GM18520 (cell line): Measurements from ENCODE around the gene REEP1.
"Not testable (repeated sequence)": the region's sequence is repeated elsewhere in the genome, so short reads cannot be mapped to it uniquely, and the experiment has no call there.

Source experiments
- ATAC-seq: cut with Tn5 transposase; IDR thresholded peaks from one replicate; pipeline ENCODE4 v1.9.1; 2021; ENCODE audit not compliant: unreplicated experiment

The REEP1 gene

GRCh38 chr2:86347401-86347800 lies 10.0 kb upstream of the REEP1 start:
- no peak for ATAC-seq

GRCh38 chr2:86345783-86346370 lies 8.5 kb upstream of the REEP1 start:
- ATAC-seq, result not testable (repeated sequence)

- ATAC-seq, result no peak
Measured at GRCh38 chr2:86344404-86344803, 7.0 kb upstream of the REEP1 start.

DNA sequence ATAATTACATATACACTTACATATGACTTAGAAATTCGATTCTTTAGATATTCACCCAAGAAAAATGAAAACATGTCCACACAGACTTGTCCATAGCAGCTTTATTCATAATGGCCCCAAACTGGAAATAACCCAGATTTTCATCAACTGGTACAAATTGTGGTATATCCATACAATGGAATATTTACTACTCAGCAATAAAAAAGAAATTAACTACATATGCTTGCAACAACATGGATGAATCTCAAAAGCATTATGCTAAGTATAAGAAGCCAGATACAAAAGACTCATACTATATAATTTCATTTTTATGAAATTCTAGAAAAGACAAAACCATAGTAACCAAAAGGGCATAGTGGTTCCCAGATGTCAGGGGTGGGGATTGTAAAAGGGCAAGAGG lies 5.1 kb upstream of the REEP1 start:
- no peak for ATAC-seq

DNA sequence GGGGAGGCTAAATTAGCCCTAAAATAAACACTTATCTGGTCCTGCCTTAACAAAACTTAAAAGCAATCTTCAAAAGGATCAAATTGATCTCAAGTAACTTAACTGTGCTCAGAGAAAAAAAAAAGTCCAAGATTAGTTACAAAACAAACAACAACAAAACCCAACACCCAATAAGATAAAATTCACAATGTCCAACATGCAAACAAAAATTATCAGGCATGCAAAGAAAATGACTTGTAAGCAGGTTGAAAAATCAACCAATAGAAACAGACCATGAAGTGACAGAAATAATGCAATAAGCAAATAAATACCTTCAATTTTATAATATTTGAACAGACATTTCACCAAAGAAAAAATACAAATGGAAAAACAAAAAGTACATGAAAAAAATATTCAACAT lies 4.0 kb upstream of the REEP1 start:
- ATAC-seq, result no peak

- ATAC-seq, result no peak
Measured at GRCh38 chr2:86338778-86339295, 1.4 kb upstream of the REEP1 start.

- no peak for ATAC-seq
Measured at GRCh38 chr2:86336675-86337243, 667 bp downstream of the REEP1 start.

DNA sequence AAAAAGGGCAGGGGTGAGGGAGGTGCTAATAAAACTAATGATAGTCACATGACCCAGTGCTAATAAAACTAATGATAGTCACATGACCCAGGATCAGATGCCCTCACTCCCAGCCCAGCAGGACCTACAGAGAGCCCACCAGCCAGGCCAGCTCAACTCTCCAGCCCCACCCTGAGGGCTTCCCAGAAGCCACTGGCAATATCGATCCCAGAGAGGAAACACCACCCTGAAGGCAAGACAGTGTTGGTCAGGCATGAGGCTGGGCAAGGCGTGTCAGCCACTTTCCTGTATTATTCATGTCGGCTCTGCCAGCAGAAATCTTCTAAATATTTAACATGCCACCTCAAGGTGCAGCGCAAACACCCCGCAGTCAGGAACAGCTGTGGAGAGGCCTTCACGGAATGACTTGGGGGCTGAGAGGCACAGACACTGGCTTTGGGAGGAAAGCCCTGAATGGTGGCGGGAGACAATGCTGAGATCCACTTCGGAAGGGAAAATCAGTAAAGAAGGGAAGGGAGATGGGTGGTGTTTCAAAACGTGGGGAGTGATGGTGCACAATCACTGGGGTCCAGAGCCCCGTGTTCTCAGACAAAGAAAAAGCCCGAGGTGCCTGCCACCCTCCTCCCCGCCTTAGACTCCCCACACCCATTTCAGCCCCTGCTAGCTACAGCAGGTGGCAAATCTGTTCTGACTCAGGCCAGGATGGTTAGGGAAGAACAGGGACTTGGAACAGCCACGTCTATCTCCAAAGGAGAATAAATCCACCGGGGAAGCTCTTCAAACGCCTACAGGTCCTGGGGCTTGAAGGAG lies 1.4 kb downstream of the REEP1 start:
- no peak for ATAC-seq

DNA sequence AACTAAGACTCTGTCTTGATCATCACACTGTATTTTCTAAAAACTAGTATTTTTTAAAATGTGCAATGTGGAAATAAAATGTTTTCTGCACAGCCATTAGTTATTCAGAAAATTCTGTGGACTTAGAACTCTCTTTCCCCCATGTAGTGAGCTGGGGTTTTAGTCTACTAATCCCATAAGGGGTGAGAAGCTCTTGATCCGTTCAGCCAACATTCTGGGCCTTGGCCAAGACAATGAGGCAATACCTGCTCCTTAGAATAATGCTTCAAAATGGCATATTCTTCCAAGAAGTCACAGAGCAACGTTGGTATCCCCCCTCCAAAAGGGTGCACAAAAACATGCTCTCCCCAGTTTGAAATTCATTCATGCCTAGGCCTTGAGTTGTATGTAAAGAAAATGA lies 4.0 kb downstream of the REEP1 start:
- no peak for ATAC-seq

- no peak for ATAC-seq
Measured at GRCh38 chr2:86332654-86333053, 4.8 kb downstream of the REEP1 start.

DNA sequence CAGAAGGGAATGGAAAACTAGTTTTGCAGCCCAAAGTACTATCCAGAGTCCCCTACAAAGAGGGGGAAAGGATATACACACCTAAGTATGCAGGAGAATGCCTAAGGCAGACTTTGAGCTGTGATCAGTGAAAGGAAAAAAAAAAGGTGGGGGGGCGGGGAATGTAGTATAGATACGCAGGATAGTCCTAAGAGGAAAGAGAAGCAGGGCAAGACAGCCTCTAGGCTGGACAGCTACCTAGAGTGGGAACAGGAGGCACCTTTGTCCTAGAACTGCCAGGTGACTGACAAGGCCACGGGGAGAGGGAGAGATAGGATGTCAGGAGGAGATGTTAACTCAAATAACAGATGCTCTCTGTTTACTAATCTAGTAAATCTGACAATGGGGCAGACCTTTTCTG lies 6.0 kb downstream of the REEP1 start:
- no peak for ATAC-seq

DNA sequence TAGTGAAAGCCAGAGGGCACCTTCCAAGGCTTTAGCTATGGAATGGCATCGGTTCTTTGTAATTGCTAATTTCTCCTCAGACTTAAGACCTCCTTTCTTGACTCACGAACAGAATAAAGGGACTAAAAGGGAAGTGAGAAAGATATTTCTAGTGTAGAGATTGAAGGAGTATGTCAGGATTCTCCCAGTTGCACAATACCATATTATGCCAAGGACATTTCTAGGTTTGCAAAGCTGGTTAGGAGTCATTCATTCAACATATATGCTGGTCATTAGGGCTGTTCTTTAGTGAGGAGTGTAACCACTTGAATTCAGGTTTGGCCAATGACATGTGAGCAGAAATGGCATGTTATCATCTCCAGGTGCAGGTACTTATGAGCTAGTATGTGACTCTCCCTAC lies 7.4 kb downstream of the REEP1 start:
- no peak for ATAC-seq

DNA sequence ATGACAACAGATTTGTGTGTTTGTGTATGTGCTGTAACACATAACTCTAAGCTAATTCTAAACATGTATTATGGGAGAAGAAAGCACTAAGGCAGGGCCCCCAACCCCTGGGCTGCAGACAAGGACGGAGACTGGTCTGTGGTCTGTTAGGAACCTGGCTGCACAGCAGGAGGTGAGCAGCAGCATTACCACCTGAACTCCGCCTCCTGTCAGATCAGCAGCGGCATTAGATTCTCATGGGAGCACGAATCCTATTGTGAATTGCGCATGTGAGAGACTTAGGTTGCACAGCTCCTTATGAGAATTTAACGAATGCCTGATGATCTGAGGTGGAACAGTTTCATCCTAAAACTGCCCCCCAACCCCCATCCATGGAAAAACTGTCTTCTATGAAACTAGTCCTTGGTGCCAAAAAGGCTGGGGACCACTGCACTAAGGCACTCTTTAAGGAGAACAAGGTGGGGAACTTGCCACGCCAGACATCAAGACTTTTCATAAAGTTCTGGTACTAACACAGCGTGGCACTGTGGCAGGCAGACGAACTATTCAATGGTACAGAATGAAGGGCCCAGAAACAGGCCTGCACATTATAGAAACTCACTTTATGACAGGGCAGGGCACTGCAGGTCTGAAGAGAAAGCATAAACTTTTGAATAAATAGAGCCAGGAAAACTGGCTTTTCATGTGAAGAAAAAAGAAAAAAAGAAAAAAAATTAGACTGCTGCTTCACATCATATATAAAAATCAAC lies 14.0 kb downstream of the REEP1 start:
- no peak for ATAC-seq

DNA sequence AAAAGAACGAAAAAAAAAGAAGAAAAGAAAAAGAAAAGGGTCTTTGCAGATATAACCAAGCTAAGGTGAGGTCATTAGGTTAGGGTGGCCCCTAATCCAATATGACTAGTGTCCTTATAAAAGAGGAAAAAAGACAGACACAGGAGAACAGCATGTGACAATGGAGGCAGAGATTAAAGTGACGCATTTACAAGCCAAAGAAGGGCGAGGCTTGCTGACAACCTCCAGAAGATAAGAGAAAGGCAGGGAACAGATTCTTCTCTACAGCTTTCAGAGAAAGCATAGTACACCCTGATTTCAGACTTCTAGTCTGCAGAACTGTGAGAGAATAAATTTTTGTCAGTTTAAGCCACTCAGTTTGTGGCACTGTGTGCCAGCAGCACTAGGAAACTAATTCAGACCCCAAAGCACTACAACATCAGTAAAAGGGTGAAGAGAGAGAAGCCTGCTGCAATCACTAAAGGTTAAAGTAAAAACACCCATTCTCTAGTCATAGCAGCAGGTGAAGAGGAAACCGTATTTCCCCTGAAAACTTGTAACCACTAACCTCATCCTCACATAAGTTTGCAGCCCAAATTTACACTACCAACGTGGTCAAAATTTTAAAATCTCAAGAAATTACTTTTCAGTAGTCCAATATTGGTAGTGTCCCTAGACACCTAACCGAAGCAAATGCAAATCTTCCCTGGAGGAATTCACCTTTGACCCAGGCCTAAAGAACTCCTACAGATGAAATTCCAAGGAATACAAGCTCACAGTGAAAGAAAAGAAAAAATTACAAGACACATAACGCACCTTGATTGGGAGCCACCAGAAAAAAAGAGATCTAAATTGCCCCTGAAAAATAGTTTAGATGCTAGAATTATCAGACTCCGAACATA lies 17.5 kb downstream of the REEP1 start:
- ATAC-seq, result no peak

DNA sequence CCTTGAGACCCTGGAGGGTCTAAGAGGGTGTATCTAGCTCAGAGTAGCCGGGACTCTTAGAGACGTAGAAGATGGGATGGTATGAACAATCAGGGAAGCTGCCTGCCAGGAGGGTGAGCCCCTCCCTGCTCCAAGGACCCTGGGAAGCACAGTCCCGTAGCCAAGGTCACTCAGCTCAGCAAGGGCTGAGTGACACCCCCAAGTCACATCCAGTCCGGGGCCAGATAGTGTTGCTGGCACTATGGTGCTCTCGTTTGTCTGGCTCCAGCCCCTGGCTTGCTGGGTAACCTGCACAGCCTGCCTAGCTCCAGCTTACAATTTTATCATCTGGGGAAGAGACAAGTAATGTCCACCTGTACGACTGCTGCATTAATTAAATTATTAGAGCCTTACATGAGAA lies 22.3 kb downstream of the REEP1 start:
- no peak for ATAC-seq

DNA sequence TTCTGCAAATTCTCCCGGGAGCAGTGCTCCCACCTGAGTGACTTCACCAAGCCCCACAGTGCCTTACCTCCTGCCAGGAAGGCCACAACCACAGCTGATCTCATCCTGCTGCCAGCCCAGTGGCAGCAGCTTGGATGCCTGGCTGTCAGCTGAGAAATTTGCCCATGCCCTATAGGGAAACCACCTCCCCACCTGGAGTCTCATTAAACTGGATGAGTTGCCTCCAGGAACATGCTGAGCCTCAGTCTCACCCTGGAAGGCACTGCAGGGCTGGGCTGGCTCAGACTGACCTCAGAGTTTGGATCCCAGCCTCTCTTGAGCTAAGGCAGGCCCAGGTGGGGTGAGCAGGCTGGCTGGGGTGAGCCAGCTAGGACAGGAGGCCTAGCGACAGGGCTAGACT lies 23.3 kb downstream of the REEP1 start:
- no peak for ATAC-seq

- no peak for ATAC-seq
Measured at GRCh38 chr2:86313341-86313740, 24.1 kb downstream of the REEP1 start.

- no peak for ATAC-seq
Measured at GRCh38 chr2:86311879-86312278, 25.5 kb downstream of the REEP1 start.

GRCh38 chr2:86309966-86310365 lies 27.5 kb downstream of the REEP1 start:
- ATAC-seq, result no peak

DNA sequence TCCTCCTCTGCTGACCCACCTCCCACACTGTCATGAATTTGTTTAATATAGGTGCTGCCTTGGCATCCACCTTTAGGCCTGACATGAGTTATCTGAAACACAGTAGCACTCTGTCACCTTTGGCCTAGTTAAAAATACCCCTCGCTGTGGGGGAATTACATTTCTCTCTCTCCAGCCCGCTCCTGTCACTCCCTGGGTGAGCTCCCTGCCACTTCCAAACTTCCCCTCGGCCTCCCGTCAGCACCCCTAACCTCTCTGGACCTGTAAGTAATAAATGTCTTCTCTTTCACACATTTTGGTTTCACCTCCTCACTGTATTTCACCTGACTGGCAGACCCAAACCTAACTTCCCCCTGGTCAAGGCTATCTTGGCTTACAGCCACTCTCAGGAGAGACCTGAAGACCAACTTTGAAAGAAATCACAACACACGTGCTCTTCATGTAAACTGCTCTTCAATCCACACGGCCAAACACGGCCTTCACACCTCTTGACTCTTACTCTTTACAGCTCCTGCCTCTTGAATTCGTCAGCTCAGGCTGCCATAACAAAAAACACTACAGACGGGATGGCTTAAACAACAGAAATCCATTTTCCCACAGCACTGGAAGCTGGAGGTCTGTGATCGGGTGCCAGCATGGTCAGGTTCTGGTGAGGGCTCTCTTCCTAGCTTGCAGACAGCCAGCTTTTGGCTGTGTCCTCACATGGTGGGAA lies 28.3 kb downstream of the REEP1 start:
- no peak for ATAC-seq
